HepG2 (cell line): ENCODE results near the gene STXBP2. TPM values are rescaled to one million over a fixed set of nuclear protein-coding genes. Genes with fewer than 3 reads are reported as not detected.
A peak's percentile ranks its signal among the peaks of the same experiment; 100 is the strongest.

Source experiments
- HOXA3 ChIP-seq: sonication (generic); formaldehyde crosslinking; IDR thresholded peaks from 2 replicates; pipeline ENCODE4 v1.5.0; 2020; ENCODE audit warnings: missing genetic modification reagents
- KDM2A ChIP-seq: sonication (generic); formaldehyde crosslinking; IDR thresholded peaks from 2 replicates; pipeline ENCODE4 v1.4.0; 2020; ENCODE audit warnings: low read depth, missing genetic modification reagents, borderline replicate concordance
- MAZ ChIP-seq, 2 experiments: sonication (generic) in 1 of 2; formaldehyde crosslinking in 1 of 2; IDR thresholded peaks; 2 replicates each; pipeline versions ENCODE4 v1.5.0 to v1.6.1; 2012 to 2020; ENCODE audit warnings: low read depth in 2 of 2, mild to moderate bottlenecking in 2 of 2, borderline replicate concordance in 1 of 2, improper control_type of control experiment in 1 of 2, low read length in 1 of 2, missing genetic modification reagents in 1 of 2, moderate library complexity in 1 of 2
- MTF2 ChIP-seq: sonication (generic); formaldehyde crosslinking; IDR thresholded peaks from 2 replicates; pipeline ENCODE4 v1.5.0; 2020; ENCODE audit warnings: missing genetic modification reagents, borderline replicate concordance
- PLRG1 ChIP-seq: fragments of 450-650 bp; conservative IDR thresholded peaks from 2 replicates; pipeline ENCODE4 v1.6.1; 2016
- REXO4 ChIP-seq: sonication (generic); formaldehyde crosslinking; IDR thresholded peaks from 2 replicates; pipeline ENCODE4 v1.8.0; 2022; ENCODE audit warnings: missing genetic modification reagents, mild to moderate bottlenecking, borderline replicate concordance
- RFXANK ChIP-seq: IDR thresholded peaks from 2 replicates; pipeline ENCODE4 v1.6.1; 2016
- ZFP41 ChIP-seq: sonication (generic); formaldehyde crosslinking; IDR thresholded peaks from 2 replicates; pipeline ENCODE4 v1.4.0; 2020; ENCODE audit warnings: mild to moderate bottlenecking, missing genetic modification reagents, borderline replicate concordance
- ZNF10 ChIP-seq: sonication (generic); formaldehyde crosslinking; IDR thresholded peaks from 2 replicates; pipeline ENCODE4 v1.4.0; 2020; ENCODE audit warnings: mild to moderate bottlenecking, low read depth, missing genetic modification reagents, borderline replicate concordance
- ZNF12 ChIP-seq: sonication (generic); formaldehyde crosslinking; IDR thresholded peaks from 2 replicates; pipeline ENCODE4 v1.5.0; 2020; ENCODE audit warnings: missing genetic modification reagents
- ZNF121 ChIP-seq: sonication (generic); formaldehyde crosslinking; IDR thresholded peaks from 2 replicates; pipeline ENCODE4 v1.5.0; 2020; ENCODE audit warnings: mild to moderate bottlenecking, missing genetic modification reagents
- ZNF24 ChIP-seq: fragments of 450-650 bp; IDR thresholded peaks from 2 replicates; pipeline ENCODE4 v1.6.1; 2017; ENCODE audit warnings: antibody characterized with exemption, mild to moderate bottlenecking
- ZNF326 ChIP-seq: sonication (generic); formaldehyde crosslinking; IDR thresholded peaks from 2 replicates; pipeline ENCODE4 v1.4.0; 2020; ENCODE audit warnings: missing genetic modification reagents, borderline replicate concordance
- ZNF556 ChIP-seq: sonication (generic); formaldehyde crosslinking; IDR thresholded peaks from 2 replicates; pipeline ENCODE4 v1.4.0; 2020; ENCODE audit warnings: mild to moderate bottlenecking, missing genetic modification reagents, borderline replicate concordance
- ZNF670 ChIP-seq: sonication (generic); formaldehyde crosslinking; IDR thresholded peaks from 2 replicates; pipeline ENCODE4 v1.8.0; 2022; ENCODE audit warnings: mild to moderate bottlenecking, missing genetic modification reagents, borderline replicate concordance
- polyA plus RNA-seq, 8 experiments: library from polyadenylated mRNA; depleted of rRNA in 3 of 8; stranded (reverse) in 7 of 8; unstranded in 1 of 8; fragments of >200 nt; fragmentation: Illumina TruSeq in 4 of 8; extraction: Trizol in 4 of 8; gene quantifications; 2 replicates each; pipeline versions ENCODE4 v1.2.1 to v1.2.3, GENCODE V29; 2011 to 2016; ENCODE audit warnings: low read depth in 4 of 8, missing spikeins in 1 of 8, mixed read lengths in 1 of 8; ENCODE audit not compliant: insufficient read depth in 1 of 8
- total RNA-seq, 5 experiments: library from RNA; depleted of rRNA; stranded (reverse); fragments of >200 nt; fragmentation: Illumina TruSeq; extraction: Trizol; gene quantifications; 2 replicates each; pipeline ENCODE4 v1.2.3, GENCODE V29; 2016; ENCODE audit warnings: low read depth in 1 of 5
- TF ChIP-seq, protein P1 (sequence below): sonication (generic); formaldehyde crosslinking; IDR thresholded peaks from 2 replicates; pipeline ENCODE4 v1.4.0; 2020; ENCODE audit warnings: mild to moderate bottlenecking, missing genetic modification reagents
- TF ChIP-seq, protein P2 (sequence below): sonication (generic); formaldehyde crosslinking; IDR thresholded peaks from 2 replicates; pipeline ENCODE4 v1.4.0; 2020; ENCODE audit warnings: missing genetic modification reagents; ENCODE audit errors: not compliant biosample characterization
- TF ChIP-seq, protein P3 (sequence below): sonication (generic); formaldehyde crosslinking; IDR thresholded peaks from 2 replicates; pipeline ENCODE4 v1.8.0; 2022; ENCODE audit warnings: missing genetic modification reagents, mild to moderate bottlenecking, borderline replicate concordance
- TF ChIP-seq, protein P4 (sequence below): IDR thresholded peaks from 2 replicates; pipeline ENCODE4 v1.6.1; 2012; ENCODE audit warnings: low read depth, low read length, improper control_type of control experiment
- TF ChIP-seq, protein P5 (sequence below): IDR thresholded peaks from 2 replicates; pipeline ENCODE4 v1.6.1; 2016; ENCODE audit warnings: control low read depth
- TF ChIP-seq, protein P6 (sequence below): sonication (generic); formaldehyde crosslinking; IDR thresholded peaks from 2 replicates; pipeline ENCODE4 v1.4.0; 2020; ENCODE audit warnings: mild to moderate bottlenecking, low read depth, missing genetic modification reagents

Gene STXBP2
- total and polyA plus RNA-seq, 2 of the 13 experiments (the other 11 are each of a cell fraction or from before 2014, with no cell fraction given), result 22.8 to 40.1 TPM

DNA sequence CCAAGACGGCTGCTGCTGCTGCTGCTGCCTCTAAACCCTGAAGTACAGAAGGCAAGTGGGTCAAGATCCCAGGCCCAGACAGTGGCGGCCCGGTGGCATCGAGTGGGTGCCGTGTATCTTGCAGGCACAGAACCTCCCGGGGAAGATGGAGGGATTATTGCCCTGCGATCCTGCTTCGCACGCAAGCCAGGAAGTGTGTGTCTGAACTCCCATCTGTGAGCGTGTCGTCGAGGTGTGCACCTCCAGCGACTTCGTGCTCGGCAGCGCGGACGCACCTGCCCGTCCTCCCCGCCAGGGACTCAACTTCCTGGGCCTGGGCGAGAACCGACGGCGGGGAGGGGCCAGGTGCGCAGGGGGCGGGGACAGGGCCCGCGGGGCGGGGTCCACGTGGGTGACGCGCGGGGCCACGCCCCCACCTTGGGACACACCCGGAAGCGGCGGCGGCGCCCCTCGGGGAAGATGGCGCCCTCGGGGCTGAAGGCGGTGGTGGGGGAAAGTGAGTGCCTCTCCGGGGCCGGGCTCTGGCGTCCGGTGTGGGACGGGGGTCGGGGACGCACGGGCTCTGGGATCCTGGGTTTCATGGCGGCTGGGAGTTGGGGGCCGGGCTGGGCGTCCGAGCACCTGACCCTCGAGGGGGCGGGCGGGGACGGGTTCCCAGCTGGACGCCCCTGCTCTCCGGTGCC lies at the start of gene STXBP2 (continued):
- TF ChIP-seq, protein P1, sequence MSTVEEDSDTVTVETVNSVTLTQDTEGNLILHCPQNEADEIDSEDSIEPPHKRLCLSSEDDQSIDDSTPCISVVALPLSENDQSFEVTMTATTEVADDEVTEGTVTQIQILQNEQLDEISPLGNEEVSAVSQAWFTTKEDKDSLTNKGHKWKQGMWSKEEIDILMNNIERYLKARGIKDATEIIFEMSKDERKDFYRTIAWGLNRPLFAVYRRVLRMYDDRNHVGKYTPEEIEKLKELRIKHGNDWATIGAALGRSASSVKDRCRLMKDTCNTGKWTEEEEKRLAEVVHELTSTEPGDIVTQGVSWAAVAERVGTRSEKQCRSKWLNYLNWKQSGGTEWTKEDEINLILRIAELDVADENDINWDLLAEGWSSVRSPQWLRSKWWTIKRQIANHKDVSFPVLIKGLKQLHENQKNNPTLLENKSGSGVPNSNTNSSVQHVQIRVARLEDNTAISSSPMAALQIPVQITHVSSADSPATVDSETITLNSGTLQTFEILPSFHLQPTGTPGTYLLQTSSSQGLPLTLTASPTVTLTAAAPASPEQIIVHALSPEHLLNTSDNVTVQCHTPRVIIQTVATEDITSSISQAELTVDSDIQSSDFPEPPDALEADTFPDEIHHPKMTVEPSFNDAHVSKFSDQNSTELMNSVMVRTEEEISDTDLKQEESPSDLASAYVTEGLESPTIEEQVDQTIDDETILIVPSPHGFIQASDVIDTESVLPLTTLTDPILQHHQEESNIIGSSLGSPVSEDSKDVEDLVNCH (CRISPR knock-in tag), result no peak
- TF ChIP-seq ZNF121 (CRISPR knock-in tag) (no peak), RFXANK (CRISPR knock-in tag) (no peak), ZFP41 (CRISPR knock-in tag) (no peak), REXO4 (CRISPR knock-in tag) (no peak), ZNF10 (CRISPR knock-in tag) (no peak), KDM2A (CRISPR knock-in tag) (peak; percentile 84; the same call in 1 of the 2 replicates), ZNF670 (CRISPR knock-in tag) (0 out of 2 replicates have a peak, but pooled peaks have one; percentile 55), MTF2 (no peak), MAZ (IDR thresholded peaks at IDR 0.05; ENCODE audit: borderline replicate concordance, low read depth, low read length) (0 out of 2 replicates have a peak, but pooled peaks have one; percentile 34), MAZ (CRISPR knock-in tag; IDR thresholded peaks at IDR 0.05; ENCODE audit: low read depth) (0 out of 2 replicates have a peak, but pooled peaks have one; percentile 62), ZNF556 (CRISPR knock-in tag) (0 out of 2 replicates have a peak, but pooled peaks have one; percentile 41), HOXA3 (CRISPR knock-in tag) (peak; percentile 57), ZNF12 (CRISPR knock-in tag) (no peak), PLRG1 (no peak), ZNF24 (no peak), ZNF326 (CRISPR knock-in tag) (no peak)
- TF ChIP-seq, protein P2, sequence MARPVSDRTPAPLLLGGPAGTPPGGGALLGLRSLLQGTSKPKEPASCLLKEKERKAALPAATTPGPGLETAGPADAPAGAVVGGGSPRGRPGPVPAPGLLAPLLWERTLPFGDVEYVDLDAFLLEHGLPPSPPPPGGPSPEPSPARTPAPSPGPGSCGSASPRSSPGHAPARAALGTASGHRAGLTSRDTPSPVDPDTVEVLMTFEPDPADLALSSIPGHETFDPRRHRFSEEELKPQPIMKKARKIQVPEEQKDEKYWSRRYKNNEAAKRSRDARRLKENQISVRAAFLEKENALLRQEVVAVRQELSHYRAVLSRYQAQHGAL, result no peak
- TF ChIP-seq, protein P3, sequence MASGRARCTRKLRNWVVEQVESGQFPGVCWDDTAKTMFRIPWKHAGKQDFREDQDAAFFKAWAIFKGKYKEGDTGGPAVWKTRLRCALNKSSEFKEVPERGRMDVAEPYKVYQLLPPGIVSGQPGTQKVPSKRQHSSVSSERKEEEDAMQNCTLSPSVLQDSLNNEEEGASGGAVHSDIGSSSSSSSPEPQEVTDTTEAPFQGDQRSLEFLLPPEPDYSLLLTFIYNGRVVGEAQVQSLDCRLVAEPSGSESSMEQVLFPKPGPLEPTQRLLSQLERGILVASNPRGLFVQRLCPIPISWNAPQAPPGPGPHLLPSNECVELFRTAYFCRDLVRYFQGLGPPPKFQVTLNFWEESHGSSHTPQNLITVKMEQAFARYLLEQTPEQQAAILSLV (CRISPR knock-in tag), result peak; percentile 43; the same call in 1 of the 2 replicates
- TF ChIP-seq, protein P4, sequence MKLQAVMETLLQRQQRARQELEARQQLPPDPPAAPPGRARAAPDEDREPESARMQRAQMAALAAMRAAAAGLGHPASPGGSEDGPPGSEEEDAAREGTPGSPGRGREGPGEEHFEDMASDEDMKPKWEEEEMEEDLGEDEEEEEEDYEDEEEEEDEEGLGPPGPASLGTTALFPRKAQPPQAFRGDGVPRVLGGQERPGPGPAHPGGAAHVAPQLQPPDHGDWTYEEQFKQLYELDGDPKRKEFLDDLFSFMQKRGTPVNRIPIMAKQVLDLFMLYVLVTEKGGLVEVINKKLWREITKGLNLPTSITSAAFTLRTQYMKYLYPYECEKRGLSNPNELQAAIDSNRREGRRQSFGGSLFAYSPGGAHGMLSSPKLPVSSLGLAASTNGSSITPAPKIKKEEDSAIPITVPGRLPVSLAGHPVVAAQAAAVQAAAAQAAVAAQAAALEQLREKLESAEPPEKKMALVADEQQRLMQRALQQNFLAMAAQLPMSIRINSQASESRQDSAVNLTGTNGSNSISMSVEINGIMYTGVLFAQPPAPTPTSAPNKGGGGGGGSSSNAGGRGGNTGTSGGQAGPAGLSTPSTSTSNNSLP, result no peak
- TF ChIP-seq, protein P5, sequence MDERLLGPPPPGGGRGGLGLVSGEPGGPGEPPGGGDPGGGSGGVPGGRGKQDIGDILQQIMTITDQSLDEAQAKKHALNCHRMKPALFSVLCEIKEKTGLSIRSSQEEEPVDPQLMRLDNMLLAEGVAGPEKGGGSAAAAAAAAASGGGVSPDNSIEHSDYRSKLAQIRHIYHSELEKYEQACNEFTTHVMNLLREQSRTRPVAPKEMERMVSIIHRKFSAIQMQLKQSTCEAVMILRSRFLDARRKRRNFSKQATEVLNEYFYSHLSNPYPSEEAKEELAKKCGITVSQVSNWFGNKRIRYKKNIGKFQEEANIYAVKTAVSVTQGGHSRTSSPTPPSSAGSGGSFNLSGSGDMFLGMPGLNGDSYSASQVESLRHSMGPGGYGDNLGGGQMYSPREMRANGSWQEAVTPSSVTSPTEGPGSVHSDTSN (CRISPR knock-in tag), result no peak
- TF ChIP-seq, protein P6, sequence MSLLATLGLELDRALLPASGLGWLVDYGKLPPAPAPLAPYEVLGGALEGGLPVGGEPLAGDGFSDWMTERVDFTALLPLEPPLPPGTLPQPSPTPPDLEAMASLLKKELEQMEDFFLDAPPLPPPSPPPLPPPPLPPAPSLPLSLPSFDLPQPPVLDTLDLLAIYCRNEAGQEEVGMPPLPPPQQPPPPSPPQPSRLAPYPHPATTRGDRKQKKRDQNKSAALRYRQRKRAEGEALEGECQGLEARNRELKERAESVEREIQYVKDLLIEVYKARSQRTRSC, result no peak; the same call in 1 of the 2 replicates
